Glutamatergic neuron (in vitro differentiated cells): ENCODE results near the gene FLT3. TPM values are rescaled to one million over a fixed set of nuclear protein-coding genes. Genes with fewer than 3 reads are reported as not detected.

ENCODE experiments used
- DNase-seq: peaks from one replicate; pipeline ENCODE4 v3.0.0; 2022
- H3K27ac Mint-ChIP-seq: one replicate; pipeline ENCODE4 v1.8.0; 2020; ENCODE audit warnings: mild to moderate bottlenecking, mixed read lengths, inconsistent platforms; ENCODE audit not compliant: unreplicated experiment
- H3K27me3 Mint-ChIP-seq: one replicate; pipeline ENCODE4 v1.8.0; 2020; ENCODE audit warnings: mild to moderate bottlenecking, moderate library complexity, mixed read lengths, inconsistent platforms; ENCODE audit not compliant: unreplicated experiment
- H3K36me3 Mint-ChIP-seq: one replicate; pipeline ENCODE4 v1.8.0; 2020; ENCODE audit warnings: mild to moderate bottlenecking, mixed read lengths, inconsistent platforms; ENCODE audit not compliant: unreplicated experiment
- H3K4me1 Mint-ChIP-seq: one replicate; pipeline ENCODE4 v1.8.0; 2020; ENCODE audit warnings: mild to moderate bottlenecking, low read depth, mixed read lengths, inconsistent platforms; ENCODE audit not compliant: unreplicated experiment
- H3K4me3 Mint-ChIP-seq: one replicate; pipeline ENCODE4 v1.8.0; 2020; ENCODE audit warnings: mild to moderate bottlenecking, mixed read lengths, inconsistent platforms; ENCODE audit not compliant: unreplicated experiment
- H3K9me3 Mint-ChIP-seq: one replicate; pipeline ENCODE4 v1.8.0; 2020; ENCODE audit warnings: mild to moderate bottlenecking, moderate library complexity, mixed read lengths, inconsistent platforms; ENCODE audit not compliant: unreplicated experiment
- total RNA-seq: library from RNA; stranded (reverse); fragmentation: NEBNext Ultra II Directional; extraction: Animal tissue kit (Norgen Biotek cat#: 25700); gene quantifications from one replicate; pipeline ENCODE4 v1.2.1, GENCODE V29; 2021; ENCODE audit not compliant: unreplicated experiment
- TF ChIP-seq, protein P1 (sequence below): fragments of 200-600 bp; sonication (generic); IDR thresholded peaks from one replicate; pipeline ENCODE4 v1.5.0; 2021; ENCODE audit not compliant: partially characterized antibody, unreplicated experiment

Gene FLT3
- total RNA-seq, 1 donor from 2014 or later = not detected

DNA sequence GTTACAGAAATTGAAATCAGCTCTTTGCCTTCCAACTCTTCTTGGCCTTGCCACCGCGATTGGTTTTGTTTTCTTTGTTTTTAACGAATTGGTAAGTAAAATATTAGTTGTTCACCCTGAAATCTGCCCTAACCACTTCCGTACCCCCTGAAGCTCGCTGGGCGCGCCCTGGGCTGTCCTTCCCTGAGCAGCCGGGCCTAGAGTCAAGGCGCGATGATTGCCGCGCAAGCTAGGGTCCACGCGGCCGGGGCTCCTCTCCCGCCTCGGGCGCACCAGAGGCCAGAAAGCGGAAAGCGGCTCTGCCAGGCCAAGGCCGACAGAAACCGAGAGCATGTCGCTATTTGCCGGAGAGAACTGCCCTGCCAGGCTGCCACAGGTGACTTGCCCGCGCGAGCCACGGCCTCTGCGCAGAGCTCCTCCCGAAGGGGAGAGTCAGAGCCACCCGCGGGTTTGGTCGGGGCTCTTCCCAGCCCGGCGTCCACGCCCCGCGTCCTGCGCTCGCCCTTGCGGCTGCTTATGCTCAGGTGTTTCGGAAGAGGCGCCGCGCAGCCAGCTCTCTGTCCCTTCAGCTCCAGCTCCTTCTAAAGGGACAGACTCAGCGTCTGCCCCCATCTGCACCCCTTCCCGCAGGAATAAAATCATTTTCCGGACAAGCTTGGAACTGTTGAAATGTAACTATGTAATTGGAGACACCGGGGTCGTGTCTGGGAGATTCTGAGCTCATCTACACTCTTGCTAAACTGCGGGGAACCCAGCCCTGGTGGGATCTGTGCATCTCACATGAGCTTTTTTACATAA lies 124.6 kb downstream of the FLT3 start:
- Mint-ChIP-seq H3K27ac (no peak overlapping the region), H3K4me3 (peak overlapping the region; percentile 42), H3K36me3 (no peaks in the 10 kb centered on the region), H3K4me1 (peaks cover 18% of the 10 kb centered on the region), H3K9me3 (peaks cover 19% of the 10 kb centered on the region), H3K27me3 (peaks cover 53% of the 10 kb centered on the region)
- DNase-seq = peak; percentile 37
- TF ChIP-seq, protein P1, sequence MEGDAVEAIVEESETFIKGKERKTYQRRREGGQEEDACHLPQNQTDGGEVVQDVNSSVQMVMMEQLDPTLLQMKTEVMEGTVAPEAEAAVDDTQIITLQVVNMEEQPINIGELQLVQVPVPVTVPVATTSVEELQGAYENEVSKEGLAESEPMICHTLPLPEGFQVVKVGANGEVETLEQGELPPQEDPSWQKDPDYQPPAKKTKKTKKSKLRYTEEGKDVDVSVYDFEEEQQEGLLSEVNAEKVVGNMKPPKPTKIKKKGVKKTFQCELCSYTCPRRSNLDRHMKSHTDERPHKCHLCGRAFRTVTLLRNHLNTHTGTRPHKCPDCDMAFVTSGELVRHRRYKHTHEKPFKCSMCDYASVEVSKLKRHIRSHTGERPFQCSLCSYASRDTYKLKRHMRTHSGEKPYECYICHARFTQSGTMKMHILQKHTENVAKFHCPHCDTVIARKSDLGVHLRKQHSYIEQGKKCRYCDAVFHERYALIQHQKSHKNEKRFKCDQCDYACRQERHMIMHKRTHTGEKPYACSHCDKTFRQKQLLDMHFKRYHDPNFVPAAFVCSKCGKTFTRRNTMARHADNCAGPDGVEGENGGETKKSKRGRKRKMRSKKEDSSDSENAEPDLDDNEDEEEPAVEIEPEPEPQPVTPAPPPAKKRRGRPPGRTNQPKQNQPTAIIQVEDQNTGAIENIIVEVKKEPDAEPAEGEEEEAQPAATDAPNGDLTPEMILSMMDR = no peak

DNA sequence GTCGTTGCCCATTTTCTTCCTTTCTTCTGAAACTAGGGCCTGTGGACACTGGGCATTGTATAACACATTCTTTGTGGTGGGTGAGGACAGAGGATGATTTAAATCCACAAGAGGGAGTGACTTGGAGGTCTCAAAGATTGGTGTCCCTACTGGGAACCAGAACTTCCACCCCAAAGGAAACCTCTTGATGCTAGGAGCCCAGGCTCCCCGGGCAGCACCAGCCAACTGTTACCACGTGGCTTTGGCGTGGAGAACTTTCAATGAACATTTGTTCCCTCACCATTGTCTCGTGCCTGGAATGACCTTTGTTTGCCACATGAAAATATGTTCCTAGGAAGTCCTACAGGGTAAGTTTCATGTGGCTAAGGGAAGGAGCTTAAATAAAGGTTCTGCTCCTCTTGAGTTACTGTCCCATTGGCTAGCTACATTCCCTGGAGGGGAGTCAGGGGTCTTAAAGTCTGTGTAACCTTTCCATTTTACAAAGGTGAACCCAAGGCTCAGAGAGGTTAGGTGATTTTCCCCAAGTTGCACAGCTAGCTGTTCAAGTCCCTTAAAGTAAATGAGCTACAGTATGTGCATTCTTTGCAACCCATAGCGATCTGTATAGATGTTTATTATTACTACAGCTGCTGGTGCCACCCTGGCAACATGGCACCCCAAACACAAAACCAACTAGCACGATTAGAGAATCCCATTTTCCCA lies 126.3 kb downstream of the FLT3 start:
- H3K27me3 Mint-ChIP-seq = peaks cover 49% of the 10 kb centered on the region
- TF ChIP-seq, protein P1 = no peak
- H3K36me3 Mint-ChIP-seq = no peaks in the 10 kb centered on the region
- H3K4me3 Mint-ChIP-seq = no peak overlapping the region
- DNase-seq = no peak
- H3K4me1 Mint-ChIP-seq = peaks cover 18% of the 10 kb centered on the region
- peak overlapping the region; percentile 44 for H3K27ac Mint-ChIP-seq
- H3K9me3 Mint-ChIP-seq = peaks cover 18% of the 10 kb centered on the region

DNA sequence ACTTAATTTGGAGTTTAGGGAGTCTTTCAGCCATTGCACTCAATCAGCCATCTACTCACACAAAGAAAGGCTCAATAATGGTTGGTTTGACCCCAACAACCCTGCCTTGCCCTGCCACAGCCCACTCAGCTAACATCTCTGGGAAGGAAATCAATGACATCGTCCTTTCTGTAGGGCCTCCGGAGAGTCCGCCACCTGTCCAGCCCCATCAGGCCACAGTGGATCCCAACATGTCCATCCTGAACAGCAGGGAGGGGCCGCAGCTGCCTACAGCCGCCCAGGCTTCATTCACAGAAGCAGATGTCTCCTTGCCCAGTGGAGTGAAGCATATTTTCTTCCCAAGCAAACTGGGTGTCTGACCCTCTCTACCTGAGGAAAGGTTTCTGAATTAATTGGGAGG lies 127.1 kb downstream of the FLT3 start:
- Mint-ChIP-seq H3K36me3 (no peaks in the 10 kb centered on the region), H3K4me3 (peak overlapping the region; percentile 14), H3K9me3 (peaks cover 16% of the 10 kb centered on the region), H3K4me1 (peaks cover 17% of the 10 kb centered on the region), H3K27ac (peak overlapping the region; percentile 74), H3K27me3 (peaks cover 42% of the 10 kb centered on the region)
- TF ChIP-seq, protein P1 = no peak
- peak; percentile 77 for DNase-seq

DNA sequence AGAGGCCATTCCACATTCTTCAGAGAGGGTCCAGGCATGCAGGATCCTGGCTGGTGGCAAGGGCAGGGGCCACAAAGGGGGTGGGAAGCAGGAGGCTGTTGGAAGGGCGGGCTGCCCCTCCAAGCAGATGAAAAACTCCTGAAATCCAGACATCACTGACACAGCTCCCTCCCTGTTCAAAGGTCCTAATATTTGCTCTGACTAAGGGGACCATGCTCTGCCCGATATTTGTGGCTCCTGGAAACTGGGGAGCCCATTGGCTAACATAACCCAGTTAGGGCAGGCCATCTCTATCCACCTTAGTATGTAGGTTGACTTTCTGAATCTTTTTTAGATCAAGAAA lies 127.9 kb downstream of the FLT3 start:
- DNase-seq = no peak
- H3K27ac Mint-ChIP-seq = no peak overlapping the region
- TF ChIP-seq, protein P1 = no peak
- H3K36me3 Mint-ChIP-seq = no peaks in the 10 kb centered on the region
- H3K4me1 Mint-ChIP-seq = peaks cover 22% of the 10 kb centered on the region
- no peak overlapping the region for H3K4me3 Mint-ChIP-seq
- H3K27me3 Mint-ChIP-seq = peaks cover 45% of the 10 kb centered on the region
- H3K9me3 Mint-ChIP-seq = peaks cover 22% of the 10 kb centered on the region

DNA sequence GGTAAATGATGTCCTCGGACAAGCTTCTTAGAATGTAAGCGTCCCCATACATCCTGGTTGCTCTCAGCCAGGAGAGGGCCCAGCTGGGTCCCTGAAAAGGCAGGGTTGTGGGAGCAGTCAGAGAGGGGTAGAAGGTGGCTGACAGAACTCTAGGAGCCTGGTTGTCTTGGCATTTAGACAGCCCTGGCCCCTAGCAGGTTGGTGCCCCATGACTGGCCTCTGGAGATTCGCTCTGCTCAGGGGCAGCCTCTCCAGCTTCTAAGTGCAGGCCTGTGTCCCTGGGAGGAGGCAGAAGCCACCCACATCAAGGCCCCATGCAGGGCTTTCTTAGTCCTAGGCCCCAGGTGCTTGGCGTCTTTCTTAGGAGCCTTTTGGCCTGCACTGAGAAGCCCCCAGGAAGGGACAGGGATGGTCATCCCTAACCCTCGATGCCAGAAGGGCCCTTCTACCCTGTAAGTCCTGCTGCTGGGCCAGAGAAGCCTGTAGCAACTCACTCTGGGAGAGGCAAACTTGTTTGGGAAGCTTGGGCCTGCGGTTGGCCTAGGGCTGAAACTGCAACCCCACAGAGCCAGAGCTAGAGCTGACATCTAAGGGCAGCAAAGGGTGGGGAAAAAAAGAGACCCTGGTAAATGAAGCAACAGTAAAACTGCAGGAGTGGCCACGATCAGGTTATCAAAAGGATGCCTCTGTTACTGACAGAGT lies 128.4 kb downstream of the FLT3 start:
- DNase-seq = no peak
- Mint-ChIP-seq H3K4me1 (peaks cover 22% of the 10 kb centered on the region), H3K9me3 (peaks cover 23% of the 10 kb centered on the region), H3K27ac (no peak overlapping the region), H3K36me3 (no peaks in the 10 kb centered on the region), H3K4me3 (no peak overlapping the region), H3K27me3 (peaks cover 47% of the 10 kb centered on the region)
- TF ChIP-seq, protein P1 = no peak
